Mucosa of gallbladder (tissue), 1 donor: Measurements from ENCODE around the gene RUNX2. TPM values are rescaled to one million over a fixed set of nuclear protein-coding genes. Genes with fewer than 3 reads are reported as not detected.

Experiments
- DNase-seq: peaks from one replicate; pipeline ENCODE4 v3.0.0-alpha.2; 2020; ENCODE audit warnings: low spot score
- total RNA-seq: library from RNA; stranded (reverse); gene quantifications from one replicate; pipeline ENCODE4 v1.2.1, GENCODE V29; 2021
- donor health status: DM: no; HTN: no; CAD: no.

The RUNX2 gene
- total RNA-seq, 1 donor from 2014 or later = 5.3 TPM

GRCh38 chr6:45675634-45676033, 347.5 kb downstream of the RUNX2 start:
- peak; percentile 7 for DNase-seq

GRCh38 chr6:45676380-45676779, 348.2 kb downstream of the RUNX2 start:
- no peak for DNase-seq

GRCh38 chr6:45677381-45678284, 349.5 kb downstream of the RUNX2 start:
- peak; percentile 57 for DNase-seq

GRCh38 chr6:45678285-45678607, 350.1 kb downstream of the RUNX2 start:
- DNase-seq = no peak

GRCh38 chr6:45679163-45679562, 351.0 kb downstream of the RUNX2 start:
- DNase-seq = no peak

- DNase-seq = no peak
Observed at GRCh38 chr6:45679631-45680030, 351.5 kb downstream of the RUNX2 start.

GRCh38 chr6:45681860-45682511, 353.9 kb downstream of the RUNX2 start:
- no peak for DNase-seq

GRCh38 chr6:45684476-45684875, 356.3 kb downstream of the RUNX2 start:
- DNase-seq = no peak

- no peak for DNase-seq
Observed at GRCh38 chr6:45685076-45685475, 356.9 kb downstream of the RUNX2 start.

GRCh38 chr6:45686841-45687569, 358.9 kb downstream of the RUNX2 start:
- DNase-seq = peak; percentile 6

- no peak for DNase-seq
Observed at GRCh38 chr6:45687570-45687969, 359.4 kb downstream of the RUNX2 start.

GRCh38 chr6:45688180-45688579, 360.1 kb downstream of the RUNX2 start:
- no peak for DNase-seq

GRCh38 chr6:45689926-45690615, 361.9 kb downstream of the RUNX2 start:
- DNase-seq = no peak

- no peak for DNase-seq
Observed at GRCh38 chr6:45690846-45691245, 362.7 kb downstream of the RUNX2 start.

- no peak for DNase-seq
Observed at GRCh38 chr6:45691426-45691825, 363.3 kb downstream of the RUNX2 start.

GRCh38 chr6:45692021-45692420, 363.9 kb downstream of the RUNX2 start:
- no peak for DNase-seq

- no peak for DNase-seq
Observed at GRCh38 chr6:45696738-45697137, 368.6 kb downstream of the RUNX2 start.

GRCh38 chr6:45697605-45698004, 369.5 kb downstream of the RUNX2 start:
- DNase-seq = no peak

- DNase-seq = no peak
Observed at GRCh38 chr6:45698046-45698445, 369.9 kb downstream of the RUNX2 start.

- DNase-seq = no peak
Observed at GRCh38 chr6:45699663-45700062, 371.5 kb downstream of the RUNX2 start.

- no peak for DNase-seq
Observed at GRCh38 chr6:45702849-45703739, 375.0 kb downstream of the RUNX2 start.
